Measurements from ENCODE around the gene TSPAN3.

DNA sequence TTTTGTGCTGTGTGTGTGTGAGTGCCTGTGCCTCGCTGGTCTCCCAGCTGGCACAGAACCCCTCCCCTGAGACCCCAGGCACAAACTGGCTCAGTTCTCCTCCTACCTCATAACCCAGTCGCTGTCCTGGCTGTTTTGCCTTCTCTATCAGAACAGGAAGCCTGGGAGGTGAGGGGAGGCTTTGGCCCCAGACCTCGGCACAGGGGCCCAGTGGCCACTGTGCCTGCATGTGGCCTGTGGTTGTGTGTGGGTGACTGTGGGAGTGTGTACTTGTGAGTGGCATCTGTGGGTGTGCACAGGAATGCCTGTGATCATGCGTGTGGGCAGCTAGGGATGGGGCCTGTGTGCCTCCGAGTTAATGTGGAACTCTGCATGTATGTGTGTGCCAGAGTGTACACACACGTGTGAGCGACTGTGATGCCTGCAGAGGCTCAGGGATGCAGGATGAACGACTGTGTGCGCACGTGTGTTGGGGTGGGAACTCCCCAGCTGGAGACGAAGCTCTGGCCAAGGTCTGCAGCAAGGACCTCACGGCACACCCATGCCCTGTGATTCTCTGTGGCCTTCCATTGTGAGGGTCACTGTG lies 43.7 kb downstream of the TSPAN3 start:
- TF ChIP-seq, protein P1, sequence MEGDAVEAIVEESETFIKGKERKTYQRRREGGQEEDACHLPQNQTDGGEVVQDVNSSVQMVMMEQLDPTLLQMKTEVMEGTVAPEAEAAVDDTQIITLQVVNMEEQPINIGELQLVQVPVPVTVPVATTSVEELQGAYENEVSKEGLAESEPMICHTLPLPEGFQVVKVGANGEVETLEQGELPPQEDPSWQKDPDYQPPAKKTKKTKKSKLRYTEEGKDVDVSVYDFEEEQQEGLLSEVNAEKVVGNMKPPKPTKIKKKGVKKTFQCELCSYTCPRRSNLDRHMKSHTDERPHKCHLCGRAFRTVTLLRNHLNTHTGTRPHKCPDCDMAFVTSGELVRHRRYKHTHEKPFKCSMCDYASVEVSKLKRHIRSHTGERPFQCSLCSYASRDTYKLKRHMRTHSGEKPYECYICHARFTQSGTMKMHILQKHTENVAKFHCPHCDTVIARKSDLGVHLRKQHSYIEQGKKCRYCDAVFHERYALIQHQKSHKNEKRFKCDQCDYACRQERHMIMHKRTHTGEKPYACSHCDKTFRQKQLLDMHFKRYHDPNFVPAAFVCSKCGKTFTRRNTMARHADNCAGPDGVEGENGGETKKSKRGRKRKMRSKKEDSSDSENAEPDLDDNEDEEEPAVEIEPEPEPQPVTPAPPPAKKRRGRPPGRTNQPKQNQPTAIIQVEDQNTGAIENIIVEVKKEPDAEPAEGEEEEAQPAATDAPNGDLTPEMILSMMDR (IDR thresholded peaks at IDR 0.05), result no peak
- TF ChIP-seq POLR2AphosphoS5 (IDR thresholded peaks at IDR 0.05) (no peak), EP300 (IDR thresholded peaks at IDR 0.05) (no peak), POLR2A (IDR thresholded peaks at IDR 0.05) (no peak)

Measured in gastroesophageal sphincter (tissue), 3 donors.